GM18517 (cell line): ENCODE data around the gene ZFPM1.

Experiments
- ATAC-seq: cut with Tn5 transposase; IDR thresholded peaks from one replicate; pipeline ENCODE4 v1.9.1; 2021; ENCODE audit warnings: mild to moderate bottlenecking, moderate library complexity; ENCODE audit not compliant: unreplicated experiment

Gene ZFPM1

GRCh38 chr16:88536510-88536909 is 83.4 kb downstream of the ZFPM1 start:
- no peak for ATAC-seq

GRCh38 chr16:88536971-88537751 is 84.1 kb downstream of the ZFPM1 start:
- no peak for ATAC-seq

DNA sequence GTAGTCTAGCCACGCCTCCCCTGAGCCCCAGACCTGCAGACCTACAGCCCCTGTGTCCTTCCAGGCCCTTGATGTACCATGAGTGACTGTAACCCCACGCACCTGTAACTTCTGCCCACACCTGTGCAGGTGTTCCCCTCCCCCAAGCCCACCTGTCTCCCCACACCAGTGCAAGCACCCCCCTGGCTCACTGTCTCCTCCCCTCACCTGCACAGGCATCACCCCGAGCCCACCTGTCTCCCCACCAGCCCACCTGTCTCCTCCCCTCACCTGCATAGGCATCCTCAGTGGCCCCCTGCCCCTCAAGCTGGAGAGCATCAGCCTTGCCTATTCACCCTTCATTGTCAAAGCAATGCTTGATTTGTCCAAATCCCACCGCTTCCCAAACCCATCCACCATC is 84.8 kb downstream of the ZFPM1 start:
- no peak for ATAC-seq

GRCh38 chr16:88538366-88539060 is 85.4 kb downstream of the ZFPM1 start:
- no peak for ATAC-seq

DNA sequence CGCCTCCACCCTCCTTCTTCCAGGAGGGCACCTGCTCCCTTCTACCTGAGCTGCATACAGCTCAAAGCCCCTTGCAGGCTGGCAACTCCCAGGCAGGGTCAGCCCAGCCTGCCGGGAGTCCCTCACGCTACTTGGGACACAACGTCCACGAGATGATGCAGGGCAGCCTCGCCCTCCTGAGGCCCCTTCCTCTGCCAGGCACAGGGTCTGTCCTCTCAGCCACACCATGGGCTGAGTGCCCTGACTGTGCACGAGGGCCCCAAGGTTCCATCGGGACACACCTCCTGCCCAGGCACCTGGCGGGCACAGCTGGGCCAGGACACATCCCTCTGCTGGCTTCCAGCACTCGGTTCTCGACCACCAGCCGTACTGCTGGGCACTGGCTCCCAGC is 86.2 kb downstream of the ZFPM1 start:
- no peak for ATAC-seq

DNA sequence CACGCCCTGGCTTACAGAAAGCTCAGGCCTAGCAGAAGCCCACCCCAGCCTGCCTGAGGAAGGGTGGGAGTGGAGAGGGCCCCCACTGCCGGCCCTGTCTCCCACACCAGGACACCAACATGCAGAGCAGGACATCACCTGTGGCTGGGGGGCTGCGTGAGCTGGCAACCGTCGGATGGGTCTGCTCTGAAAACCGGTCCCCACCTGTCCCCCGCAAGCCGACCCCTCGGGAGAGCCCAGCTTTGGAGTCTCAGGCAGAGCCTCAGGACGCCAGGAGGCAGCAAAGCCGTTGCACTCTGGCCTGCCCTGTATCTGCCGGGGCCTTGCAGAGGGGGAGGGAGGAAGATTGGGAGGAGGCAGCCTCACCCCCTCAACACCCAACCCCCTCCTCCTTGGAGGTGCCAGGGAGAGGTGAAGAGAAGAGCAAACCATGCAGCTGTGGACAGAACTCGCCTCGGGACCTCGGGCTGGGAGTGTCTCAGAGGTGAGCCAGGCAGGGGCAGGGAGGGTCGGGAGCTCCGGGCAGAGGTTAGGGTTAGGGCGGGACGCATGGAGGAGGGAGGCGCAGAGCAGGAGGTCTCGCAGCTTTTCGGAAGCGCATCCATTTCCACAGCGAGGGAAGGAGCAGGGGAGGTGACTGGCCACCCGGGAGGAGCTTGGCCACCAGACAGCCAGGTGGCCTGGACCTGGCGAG is 86.7 kb downstream of the ZFPM1 start:
- ATAC-seq = no peak

GRCh38 chr16:88540346-88540977 is 87.4 kb downstream of the ZFPM1 start:
- ATAC-seq = no peak

DNA sequence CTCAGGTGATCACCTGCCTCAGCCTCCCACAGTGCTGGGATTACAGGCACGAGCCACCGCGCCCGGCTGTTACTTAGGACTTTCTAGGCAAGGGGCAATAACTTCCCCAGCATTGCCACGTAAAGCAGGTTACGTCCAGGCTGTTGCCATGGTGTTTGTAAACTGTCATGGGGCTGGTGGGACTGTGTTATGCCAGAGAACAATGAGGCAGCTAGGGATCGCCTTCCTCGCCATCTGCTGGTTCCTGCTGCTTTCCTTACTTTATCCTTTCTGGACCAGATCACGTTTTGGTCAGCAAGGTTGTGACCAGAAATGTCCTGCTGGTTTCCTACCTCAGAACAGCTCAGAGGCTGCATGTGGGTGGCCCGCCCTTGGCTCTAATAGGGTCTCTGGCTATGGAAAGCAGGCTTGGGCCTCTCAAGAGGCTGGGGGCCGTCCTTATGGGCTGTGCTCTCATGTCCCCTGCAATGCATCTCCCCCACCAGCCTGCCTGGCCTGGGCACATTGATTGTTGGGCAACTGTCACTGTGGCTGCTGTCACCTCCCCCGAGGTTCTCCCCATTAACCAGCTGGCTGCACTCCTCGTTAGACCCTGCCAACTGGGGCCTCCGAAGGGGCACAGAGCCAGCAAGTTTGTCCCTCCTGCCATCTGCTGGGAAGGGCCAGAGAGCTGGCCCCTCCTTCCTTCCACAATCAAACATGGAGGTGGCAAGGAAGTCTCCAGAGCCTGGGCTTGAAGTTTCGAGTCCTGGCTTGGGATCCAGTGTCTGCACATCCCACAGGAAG is 88.9 kb downstream of the ZFPM1 start:
- ATAC-seq = no peak

DNA sequence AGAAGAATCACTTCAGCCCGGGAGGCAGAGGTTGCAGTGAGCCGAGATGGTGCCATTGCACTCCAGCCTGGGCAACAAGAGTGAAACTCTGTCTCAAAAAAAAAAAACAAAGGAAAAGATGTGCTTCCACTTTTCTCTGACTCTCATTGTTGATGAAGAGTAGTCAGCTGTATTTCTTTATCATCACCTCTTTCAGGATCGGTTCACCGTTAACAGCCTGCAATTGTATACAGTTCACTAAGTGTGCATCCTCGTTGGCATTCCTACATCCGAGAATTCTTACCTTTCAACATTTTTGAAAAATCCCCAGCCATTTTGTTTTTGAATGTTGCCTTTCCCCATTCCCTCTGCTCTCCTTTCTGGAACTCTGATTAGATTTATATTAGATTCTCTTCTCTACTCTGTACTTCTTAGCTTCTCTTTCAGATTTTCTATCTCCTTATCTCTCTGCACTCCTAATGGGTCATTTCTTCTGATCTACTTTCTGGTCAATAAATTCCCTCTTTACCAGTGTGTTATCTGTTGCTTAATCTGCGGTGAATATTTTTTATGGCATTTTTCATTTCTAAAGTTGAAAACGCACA is 90.2 kb downstream of the ZFPM1 start:
- no peak for ATAC-seq

- ATAC-seq = no peak
Observed at GRCh38 chr16:88545781-88546180, 92.7 kb downstream of the ZFPM1 start.

DNA sequence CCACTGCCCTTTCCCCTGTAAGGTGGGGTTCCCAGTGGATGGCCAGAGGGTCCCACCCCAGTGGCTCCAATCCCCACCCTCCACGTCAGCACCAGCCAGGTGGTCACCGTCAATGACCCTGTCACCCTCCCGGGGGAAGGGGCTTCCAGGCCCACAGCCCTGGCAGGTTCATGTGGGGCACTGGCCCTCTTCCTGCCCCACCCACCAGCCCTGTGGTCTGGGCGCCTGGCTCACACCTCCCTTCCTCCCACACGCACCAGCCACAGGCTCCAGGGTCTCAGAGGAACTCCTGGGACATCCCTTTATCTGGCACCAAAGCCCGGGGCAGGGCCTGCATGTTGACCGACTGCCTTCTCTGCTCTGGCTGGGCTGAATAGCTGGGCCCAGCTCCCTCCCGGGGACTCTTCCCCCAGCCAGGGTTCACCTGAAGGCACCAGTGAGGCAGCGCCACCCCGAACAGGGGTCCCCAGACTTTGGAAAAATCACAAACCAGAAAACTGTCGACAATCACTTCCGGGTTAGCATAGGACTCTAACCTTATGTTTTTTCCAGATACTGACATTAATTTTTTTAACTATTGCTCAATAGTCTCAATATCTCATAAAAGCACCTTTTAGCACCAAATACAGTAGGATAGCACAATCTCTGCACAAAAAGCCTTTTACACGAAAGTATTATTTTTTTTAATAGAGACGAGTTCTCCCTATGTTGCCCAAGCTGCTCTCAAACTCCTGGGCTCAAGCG is 95.2 kb downstream of the ZFPM1 start:
- ATAC-seq = no peak

- no peak for ATAC-seq
Observed at GRCh38 chr16:88548985-88549384, 95.9 kb downstream of the ZFPM1 start.

DNA sequence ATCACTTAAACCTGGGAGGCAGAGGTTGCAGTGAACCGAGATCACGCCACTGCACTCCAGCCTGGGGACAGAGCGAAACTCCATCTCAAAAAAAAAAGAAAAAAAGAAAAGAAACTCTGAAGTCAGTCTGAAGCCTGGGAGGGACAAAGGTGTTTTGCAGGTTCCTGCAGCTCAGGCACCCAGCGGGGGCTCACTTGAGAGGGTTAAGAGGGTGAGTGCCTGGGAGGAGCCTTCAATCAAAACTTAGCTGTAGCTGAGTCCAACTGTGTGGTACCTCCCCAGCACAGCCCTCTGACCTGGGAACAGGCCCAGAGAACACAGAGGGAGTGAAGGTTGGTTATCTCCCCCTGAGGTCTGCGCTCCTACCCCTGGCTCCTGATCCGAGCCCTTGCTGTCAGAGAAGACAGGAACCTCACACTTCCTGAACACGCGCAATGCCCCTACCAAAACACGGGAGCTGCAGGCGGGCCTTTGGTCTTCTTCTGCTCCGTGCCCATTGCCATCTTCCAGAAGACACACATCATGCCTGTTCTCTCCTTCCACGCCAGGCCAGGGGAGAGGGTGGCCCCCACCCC is 96.7 kb downstream of the ZFPM1 start:
- no peak for ATAC-seq

- ATAC-seq = no peak
Observed at GRCh38 chr16:88550246-88550661, 97.2 kb downstream of the ZFPM1 start.

DNA sequence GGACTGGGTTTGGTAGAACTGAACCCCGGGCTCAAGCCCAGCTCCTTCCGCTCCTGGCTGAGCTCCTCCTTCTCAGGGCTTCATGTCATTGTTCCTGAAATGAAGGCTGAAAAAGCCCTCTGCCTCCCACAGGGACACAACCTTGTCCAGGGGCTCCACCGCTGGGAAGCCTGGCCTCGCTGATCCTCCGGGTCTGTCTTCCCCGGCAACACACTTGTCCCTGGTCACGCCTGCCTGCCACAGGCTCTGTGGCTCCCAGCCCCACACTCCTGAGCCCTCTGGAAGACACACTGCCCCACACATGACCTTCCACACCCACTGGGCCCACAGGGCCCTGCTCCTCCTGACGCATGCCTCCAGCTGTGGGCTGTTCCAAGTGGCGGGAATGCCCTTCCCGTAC is 99.1 kb downstream of the ZFPM1 start:
- no peak for ATAC-seq

GRCh38 chr16:88552815-88553214 is 99.7 kb downstream of the ZFPM1 start:
- ATAC-seq = no peak

DNA sequence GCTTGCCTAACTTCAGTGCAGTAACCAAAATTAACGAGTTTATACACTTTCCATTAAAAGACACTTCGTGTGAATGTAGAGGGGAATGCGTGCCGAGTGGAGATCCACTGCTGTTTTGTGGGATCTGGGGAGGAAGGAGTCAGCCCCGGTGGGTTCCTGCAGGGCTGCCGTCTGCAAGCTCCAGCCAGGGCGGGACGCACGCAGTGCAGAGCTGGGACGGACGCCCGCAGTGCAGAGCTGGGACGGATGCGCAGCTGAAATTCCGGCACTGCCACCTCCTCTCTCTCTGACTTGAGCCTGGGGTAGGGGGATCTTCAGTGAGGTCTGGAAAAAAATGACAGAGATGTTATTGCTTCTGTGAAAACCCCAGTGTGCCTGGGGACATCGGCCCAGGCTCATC is 100.7 kb downstream of the ZFPM1 start:
- no peak for ATAC-seq

GRCh38 chr16:88554711-88555264 is 101.7 kb downstream of the ZFPM1 start:
- no peak for ATAC-seq
